ENCODE data around the gene MGST2. TPM values are rescaled to one million over a fixed set of nuclear protein-coding genes. Genes with fewer than 3 reads are reported as not detected.

Gene MGST2
- total RNA-seq, 1 experiment from 2014 or later = 39.0 TPM

DNA sequence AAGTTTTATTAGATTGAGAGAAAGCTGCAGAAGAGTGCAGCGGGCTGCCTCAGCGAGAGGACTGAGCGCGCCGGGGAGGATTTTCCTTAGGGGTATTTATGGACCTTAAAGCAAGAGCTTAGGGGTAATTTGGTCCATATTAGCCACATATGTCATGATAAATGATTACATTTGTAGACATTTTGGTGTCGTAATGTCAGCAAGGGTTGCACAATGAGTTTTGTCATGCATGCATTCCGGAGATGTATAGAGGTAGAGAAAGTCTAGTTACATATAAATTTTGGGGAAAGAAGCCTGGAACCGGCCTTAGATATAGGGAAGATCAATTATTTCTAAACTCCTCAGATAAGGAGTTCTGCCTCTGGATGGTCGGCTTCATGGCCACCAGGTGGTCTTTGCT lies 10.0 kb downstream of the MGST2 start:
- Histone ChIP-seq H3K4me1 (ENCODE audit: insufficient read depth, low read length) (no peaks in the 10 kb centered on the region), H3K27ac (ENCODE audit: low read length) (no peak overlapping the region), H4K20me1 (ENCODE audit: low read length) (no peaks in the 10 kb centered on the region), H2AFZ (ENCODE audit: low read length) (no peak overlapping the region), H3K79me2 (ENCODE audit: low read length) (no peaks in the 10 kb centered on the region), H3K9me2 (replicated peaks; ENCODE audit: low read length) (no peaks in the 10 kb centered on the region), H3K4me3 (ENCODE audit: low read length) (no peak overlapping the region), H3K4me2 (ENCODE audit: low read length) (no peak overlapping the region), H3K9me3 (ENCODE audit: low read length) (no peaks in the 10 kb centered on the region), H3F3A (ENCODE audit: low read length, unreplicated experiment) (no peaks in the 10 kb centered on the region), H3K9ac (ENCODE audit: low read length) (no peak overlapping the region), H3K36me3 (ENCODE audit: low read depth, low read length) (no peaks in the 10 kb centered on the region), H3K27me3 (ENCODE audit: low read length) (no peaks in the 10 kb centered on the region)
- ATAC-seq (no peak), DNase-seq (no peak)
- TF ChIP-seq EZH2phosphoT487 (IDR thresholded peaks at IDR 0.05; ENCODE audit: borderline replicate concordance, low read length) = no peak
- TF ChIP-seq, protein P1, sequence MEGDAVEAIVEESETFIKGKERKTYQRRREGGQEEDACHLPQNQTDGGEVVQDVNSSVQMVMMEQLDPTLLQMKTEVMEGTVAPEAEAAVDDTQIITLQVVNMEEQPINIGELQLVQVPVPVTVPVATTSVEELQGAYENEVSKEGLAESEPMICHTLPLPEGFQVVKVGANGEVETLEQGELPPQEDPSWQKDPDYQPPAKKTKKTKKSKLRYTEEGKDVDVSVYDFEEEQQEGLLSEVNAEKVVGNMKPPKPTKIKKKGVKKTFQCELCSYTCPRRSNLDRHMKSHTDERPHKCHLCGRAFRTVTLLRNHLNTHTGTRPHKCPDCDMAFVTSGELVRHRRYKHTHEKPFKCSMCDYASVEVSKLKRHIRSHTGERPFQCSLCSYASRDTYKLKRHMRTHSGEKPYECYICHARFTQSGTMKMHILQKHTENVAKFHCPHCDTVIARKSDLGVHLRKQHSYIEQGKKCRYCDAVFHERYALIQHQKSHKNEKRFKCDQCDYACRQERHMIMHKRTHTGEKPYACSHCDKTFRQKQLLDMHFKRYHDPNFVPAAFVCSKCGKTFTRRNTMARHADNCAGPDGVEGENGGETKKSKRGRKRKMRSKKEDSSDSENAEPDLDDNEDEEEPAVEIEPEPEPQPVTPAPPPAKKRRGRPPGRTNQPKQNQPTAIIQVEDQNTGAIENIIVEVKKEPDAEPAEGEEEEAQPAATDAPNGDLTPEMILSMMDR (conservative IDR thresholded peaks at IDR 0.05; ENCODE audit: low read depth, low read length) = no peak
- TF ChIP-seq EZH2 (IDR thresholded peaks at IDR 0.05; ENCODE audit: low read length, unreplicated experiment) = no peak
- intact Hi-C loops (cut with micrococcal nuclease) = no loop called here
- POLR2A ChIA-PET (ENCODE audit: unreplicated experiment) = no interaction called here
- CTCF ChIA-PET = no interaction called here
- BruUV-seq (replicated peaks) = no TSS peak

DNA sequence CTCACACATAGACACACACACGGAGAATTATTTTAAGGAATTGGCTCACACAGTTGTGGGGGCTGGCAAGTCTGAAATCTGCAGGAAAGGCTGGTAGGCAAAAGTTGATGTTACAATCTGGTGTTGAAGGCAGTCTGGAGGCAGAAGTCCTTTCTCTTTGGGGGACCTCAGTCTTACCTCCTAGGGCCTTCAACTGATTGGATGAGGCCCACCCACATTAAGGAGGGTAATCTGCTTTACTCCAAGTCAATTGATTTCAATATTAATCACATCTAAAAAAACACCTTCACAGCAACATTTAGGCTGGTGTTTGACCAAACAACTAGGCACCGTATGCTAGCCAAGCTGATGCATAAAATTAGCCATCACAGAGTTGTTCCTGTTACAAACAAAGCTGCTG lies 10.7 kb downstream of the MGST2 start:
- ChIA-PET CTCF (no interaction called here), POLR2A (ENCODE audit: unreplicated experiment) (no interaction called here)
- no peaks in the 10 kb centered on the region for H3K9me3 ChIP-seq (ENCODE audit: low read length)
- H2AFZ ChIP-seq (ENCODE audit: low read length) = no peak overlapping the region
- H3K27me3 ChIP-seq (ENCODE audit: low read length) = no peaks in the 10 kb centered on the region
- no peaks in the 10 kb centered on the region for H3K36me3 ChIP-seq (ENCODE audit: low read depth, low read length)
- H4K20me1 ChIP-seq (ENCODE audit: low read length) = no peaks in the 10 kb centered on the region
- intact Hi-C loops (cut with micrococcal nuclease) = no loop called here
- H3K4me2 ChIP-seq (ENCODE audit: low read length) = no peak overlapping the region
- TF ChIP-seq EZH2phosphoT487 (IDR thresholded peaks at IDR 0.05; ENCODE audit: borderline replicate concordance, low read length) (no peak), EZH2 (IDR thresholded peaks at IDR 0.05; ENCODE audit: low read length, unreplicated experiment) (no peak)
- TF ChIP-seq, protein P1 (conservative IDR thresholded peaks at IDR 0.05; ENCODE audit: low read depth, low read length) = no peak
- ATAC-seq (no peak), DNase-seq (no peak)
- H3K4me1 ChIP-seq (ENCODE audit: insufficient read depth, low read length) = no peaks in the 10 kb centered on the region
- no peak overlapping the region for H3K4me3 ChIP-seq (ENCODE audit: low read length)
- H3K27ac ChIP-seq (ENCODE audit: low read length) = no peak overlapping the region
- H3K9me2 ChIP-seq (replicated peaks; ENCODE audit: low read length) = no peaks in the 10 kb centered on the region
- no peak overlapping the region for H3K9ac ChIP-seq (ENCODE audit: low read length)
- no peaks in the 10 kb centered on the region for H3K79me2 ChIP-seq (ENCODE audit: low read length)
- no peaks in the 10 kb centered on the region for H3F3A ChIP-seq (ENCODE audit: low read length, unreplicated experiment)
- no TSS peak for BruUV-seq (replicated peaks)

DNA sequence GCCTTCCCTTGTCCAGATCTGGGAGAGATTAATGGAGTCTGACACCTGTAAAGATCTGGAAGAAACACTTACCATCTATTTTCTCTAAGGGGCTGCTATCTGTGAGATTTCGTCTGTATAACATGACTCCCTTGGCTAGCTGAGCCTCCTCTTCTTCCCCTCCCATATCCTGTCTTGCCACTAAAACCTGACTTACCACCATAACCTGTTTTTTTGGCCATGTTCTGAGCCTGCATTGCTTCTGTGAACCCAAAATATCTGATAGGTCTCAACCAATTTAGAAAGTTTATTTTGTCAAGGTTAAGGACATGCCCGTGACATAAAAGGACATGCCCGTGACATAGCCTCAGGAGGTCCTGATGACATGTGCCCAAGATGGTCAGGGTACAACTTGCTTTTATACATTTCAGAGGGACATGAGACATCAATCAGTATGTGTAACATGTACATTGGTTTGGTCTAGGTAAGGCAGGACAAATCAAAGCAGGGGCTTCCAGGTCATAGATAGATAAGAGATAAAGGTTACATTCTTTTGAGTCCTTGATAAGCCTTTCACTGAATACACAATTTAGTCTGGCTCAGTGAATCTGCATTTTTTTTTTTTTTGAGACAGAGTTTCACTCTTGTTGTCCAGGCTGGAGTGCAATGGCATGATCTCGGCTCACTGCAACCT lies 11.4 kb downstream of the MGST2 start:
- peak; percentile 20 for DNase-seq
- no peak for TF ChIP-seq EZH2 (IDR thresholded peaks at IDR 0.05; ENCODE audit: low read length, unreplicated experiment)
- no peak for TF ChIP-seq EZH2phosphoT487 (IDR thresholded peaks at IDR 0.05; ENCODE audit: borderline replicate concordance, low read length)
- TF ChIP-seq, protein P1 (conservative IDR thresholded peaks at IDR 0.05; ENCODE audit: low read depth, low read length) = no peak
- intact Hi-C loops (cut with micrococcal nuclease) = no loop called here
- H3K27ac ChIP-seq (ENCODE audit: low read length) = no peak overlapping the region
- no peaks in the 10 kb centered on the region for H3K4me1 ChIP-seq (ENCODE audit: insufficient read depth, low read length)
- H3K27me3 ChIP-seq (ENCODE audit: low read length) = no peaks in the 10 kb centered on the region
- H2AFZ ChIP-seq (ENCODE audit: low read length) = no peak overlapping the region
- no peak overlapping the region for H3K4me3 ChIP-seq (ENCODE audit: low read length)
- H3K9me3 ChIP-seq (ENCODE audit: low read length) = no peaks in the 10 kb centered on the region
- no peak for ATAC-seq
- no peaks in the 10 kb centered on the region for H3F3A ChIP-seq (ENCODE audit: low read length, unreplicated experiment)
- ChIA-PET CTCF (no interaction called here), POLR2A (ENCODE audit: unreplicated experiment) (no interaction called here)
- H3K9ac ChIP-seq (ENCODE audit: low read length) = no peak overlapping the region
- no peaks in the 10 kb centered on the region for H3K79me2 ChIP-seq (ENCODE audit: low read length)
- H3K36me3 ChIP-seq (ENCODE audit: low read depth, low read length) = no peaks in the 10 kb centered on the region
- BruUV-seq (replicated peaks) = no TSS peak
- H3K9me2 ChIP-seq (replicated peaks; ENCODE audit: low read length) = no peaks in the 10 kb centered on the region
- no peaks in the 10 kb centered on the region for H4K20me1 ChIP-seq (ENCODE audit: low read length)
- H3K4me2 ChIP-seq (ENCODE audit: low read length) = no peak overlapping the region
